Suprapubic skin (tissue), 4 donors: ENCODE data around the gene CSTF3.

Experiments
- EP300 ChIP-seq: sonication (generic); formaldehyde crosslinking; IDR thresholded peaks from one replicate; pipeline ENCODE4 v1.6.1; 2017; ENCODE audit warnings: antibody characterized with exemption
- POLR2A ChIP-seq, 2 donors: fragments of 450-650 bp; IDR thresholded peaks; one replicate each; pipeline ENCODE4 v1.6.1; 2017; ENCODE audit warnings: antibody characterized with exemption in 2 of 2, mild to moderate bottlenecking in 2 of 2, moderate library complexity in 2 of 2
- POLR2AphosphoS5 ChIP-seq, 3 donors: sonication (generic); formaldehyde crosslinking; IDR thresholded peaks; one replicate each; pipeline ENCODE4 v1.6.1; 2017; ENCODE audit warnings: antibody characterized with exemption in 3 of 3
- TF ChIP-seq, protein P1 (sequence below), 2 donors: fragments of 200-600 bp in 1 of 2; fragments of 450-650 bp in 1 of 2; sonication (generic) in 1 of 2; IDR thresholded peaks; one replicate each; pipeline ENCODE4 v1.5.1; 2016 to 2019; ENCODE audit warnings: antibody characterized with exemption in 2 of 2, mild to moderate bottlenecking in 1 of 2, moderate library complexity in 1 of 2

DNA sequence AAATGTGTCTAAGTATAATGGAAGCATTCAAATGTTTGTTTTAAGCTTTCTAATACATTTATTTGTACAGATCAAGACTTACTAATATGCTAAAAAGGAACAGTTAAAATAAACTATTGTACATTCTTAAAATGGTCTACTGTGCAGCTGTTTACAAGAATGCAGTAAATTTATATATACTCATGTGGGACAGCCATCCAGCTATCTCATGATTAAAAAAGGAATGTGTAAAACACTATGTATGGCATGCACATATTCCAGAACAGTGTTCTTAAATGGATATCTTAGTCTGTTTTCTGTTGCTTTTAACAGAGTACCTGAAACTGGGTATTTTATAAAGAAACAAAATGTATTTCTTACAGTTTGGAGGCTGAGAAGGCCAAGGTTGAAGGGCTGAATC is 30.2 kb upstream of the CSTF3 start:
- TF ChIP-seq POLR2AphosphoS5 (IDR thresholded peaks at IDR 0.05): no peak
- TF ChIP-seq, protein P1, sequence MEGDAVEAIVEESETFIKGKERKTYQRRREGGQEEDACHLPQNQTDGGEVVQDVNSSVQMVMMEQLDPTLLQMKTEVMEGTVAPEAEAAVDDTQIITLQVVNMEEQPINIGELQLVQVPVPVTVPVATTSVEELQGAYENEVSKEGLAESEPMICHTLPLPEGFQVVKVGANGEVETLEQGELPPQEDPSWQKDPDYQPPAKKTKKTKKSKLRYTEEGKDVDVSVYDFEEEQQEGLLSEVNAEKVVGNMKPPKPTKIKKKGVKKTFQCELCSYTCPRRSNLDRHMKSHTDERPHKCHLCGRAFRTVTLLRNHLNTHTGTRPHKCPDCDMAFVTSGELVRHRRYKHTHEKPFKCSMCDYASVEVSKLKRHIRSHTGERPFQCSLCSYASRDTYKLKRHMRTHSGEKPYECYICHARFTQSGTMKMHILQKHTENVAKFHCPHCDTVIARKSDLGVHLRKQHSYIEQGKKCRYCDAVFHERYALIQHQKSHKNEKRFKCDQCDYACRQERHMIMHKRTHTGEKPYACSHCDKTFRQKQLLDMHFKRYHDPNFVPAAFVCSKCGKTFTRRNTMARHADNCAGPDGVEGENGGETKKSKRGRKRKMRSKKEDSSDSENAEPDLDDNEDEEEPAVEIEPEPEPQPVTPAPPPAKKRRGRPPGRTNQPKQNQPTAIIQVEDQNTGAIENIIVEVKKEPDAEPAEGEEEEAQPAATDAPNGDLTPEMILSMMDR (IDR thresholded peaks at IDR 0.05): no peak
- TF ChIP-seq EP300: no peak
- no peak for TF ChIP-seq POLR2A (IDR thresholded peaks at IDR 0.05)
